ENCODE results near the gene GPS2. TPM values are rescaled to one million over a fixed set of nuclear protein-coding genes. Genes with fewer than 3 reads are reported as not detected.

Gene GPS2
- total and polyA plus RNA-seq, 10 of the 15 experiments (the other 5 are each of a cell fraction or from before 2014, with no cell fraction given), result 10.2 to 96.4 (median 42.5) TPM

DNA sequence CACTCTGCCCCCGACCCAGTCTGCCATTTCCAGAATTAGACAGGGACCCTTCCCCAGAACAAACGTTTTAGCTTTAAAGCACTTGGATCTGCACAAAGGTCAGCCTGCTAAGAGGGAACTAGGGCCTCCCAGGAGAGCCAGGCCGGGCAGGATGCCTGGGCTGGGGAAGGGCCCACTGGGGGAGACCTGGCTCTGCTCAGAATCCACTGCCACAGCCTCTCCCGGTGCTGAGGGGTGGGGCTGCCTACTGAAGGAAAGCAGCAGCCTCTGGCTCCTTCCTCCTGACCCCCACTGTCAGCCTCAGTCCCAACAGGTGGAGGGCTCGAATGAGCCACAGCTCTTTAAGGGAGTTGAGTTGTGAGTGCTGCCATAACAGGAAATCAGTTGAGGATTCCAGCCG lies 22.4 kb downstream of the GPS2 start (continued):
- TF ChIP-seq EP300 (IDR thresholded peaks at IDR 0.05; ENCODE audit: borderline replicate concordance in 1 of 2, control insufficient read depth in 1 of 2, low read depth in 2 of 2, low read length in 2 of 2) (no peak), HCFC1 (IDR thresholded peaks at IDR 0.05; ENCODE audit: low read length) (no peak), GATAD2B (conservative IDR thresholded peaks at IDR 0.05; ENCODE audit: low read depth) (no peak), MEF2A (IDR thresholded peaks at IDR 0.05; ENCODE audit: insufficient read depth, low read depth, low read length) (no peak)
- TF ChIP-seq, protein P1, sequence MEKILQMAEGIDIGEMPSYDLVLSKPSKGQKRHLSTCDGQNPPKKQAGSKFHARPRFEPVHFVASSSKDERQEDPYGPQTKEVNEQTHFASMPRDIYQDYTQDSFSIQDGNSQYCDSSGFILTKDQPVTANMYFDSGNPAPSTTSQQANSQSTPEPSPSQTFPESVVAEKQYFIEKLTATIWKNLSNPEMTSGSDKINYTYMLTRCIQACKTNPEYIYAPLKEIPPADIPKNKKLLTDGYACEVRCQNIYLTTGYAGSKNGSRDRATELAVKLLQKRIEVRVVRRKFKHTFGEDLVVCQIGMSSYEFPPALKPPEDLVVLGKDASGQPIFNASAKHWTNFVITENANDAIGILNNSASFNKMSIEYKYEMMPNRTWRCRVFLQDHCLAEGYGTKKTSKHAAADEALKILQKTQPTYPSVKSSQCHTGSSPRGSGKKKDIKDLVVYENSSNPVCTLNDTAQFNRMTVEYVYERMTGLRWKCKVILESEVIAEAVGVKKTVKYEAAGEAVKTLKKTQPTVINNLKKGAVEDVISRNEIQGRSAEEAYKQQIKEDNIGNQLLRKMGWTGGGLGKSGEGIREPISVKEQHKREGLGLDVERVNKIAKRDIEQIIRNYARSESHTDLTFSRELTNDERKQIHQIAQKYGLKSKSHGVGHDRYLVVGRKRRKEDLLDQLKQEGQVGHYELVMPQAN (conservative IDR thresholded peaks at IDR 0.05), result no peak
- TF ChIP-seq, protein P2, sequence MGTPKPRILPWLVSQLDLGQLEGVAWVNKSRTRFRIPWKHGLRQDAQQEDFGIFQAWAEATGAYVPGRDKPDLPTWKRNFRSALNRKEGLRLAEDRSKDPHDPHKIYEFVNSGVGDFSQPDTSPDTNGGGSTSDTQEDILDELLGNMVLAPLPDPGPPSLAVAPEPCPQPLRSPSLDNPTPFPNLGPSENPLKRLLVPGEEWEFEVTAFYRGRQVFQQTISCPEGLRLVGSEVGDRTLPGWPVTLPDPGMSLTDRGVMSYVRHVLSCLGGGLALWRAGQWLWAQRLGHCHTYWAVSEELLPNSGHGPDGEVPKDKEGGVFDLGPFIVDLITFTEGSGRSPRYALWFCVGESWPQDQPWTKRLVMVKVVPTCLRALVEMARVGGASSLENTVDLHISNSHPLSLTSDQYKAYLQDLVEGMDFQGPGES (IDR thresholded peaks at IDR 0.05), result no peak
- TF ChIP-seq, protein P3, sequence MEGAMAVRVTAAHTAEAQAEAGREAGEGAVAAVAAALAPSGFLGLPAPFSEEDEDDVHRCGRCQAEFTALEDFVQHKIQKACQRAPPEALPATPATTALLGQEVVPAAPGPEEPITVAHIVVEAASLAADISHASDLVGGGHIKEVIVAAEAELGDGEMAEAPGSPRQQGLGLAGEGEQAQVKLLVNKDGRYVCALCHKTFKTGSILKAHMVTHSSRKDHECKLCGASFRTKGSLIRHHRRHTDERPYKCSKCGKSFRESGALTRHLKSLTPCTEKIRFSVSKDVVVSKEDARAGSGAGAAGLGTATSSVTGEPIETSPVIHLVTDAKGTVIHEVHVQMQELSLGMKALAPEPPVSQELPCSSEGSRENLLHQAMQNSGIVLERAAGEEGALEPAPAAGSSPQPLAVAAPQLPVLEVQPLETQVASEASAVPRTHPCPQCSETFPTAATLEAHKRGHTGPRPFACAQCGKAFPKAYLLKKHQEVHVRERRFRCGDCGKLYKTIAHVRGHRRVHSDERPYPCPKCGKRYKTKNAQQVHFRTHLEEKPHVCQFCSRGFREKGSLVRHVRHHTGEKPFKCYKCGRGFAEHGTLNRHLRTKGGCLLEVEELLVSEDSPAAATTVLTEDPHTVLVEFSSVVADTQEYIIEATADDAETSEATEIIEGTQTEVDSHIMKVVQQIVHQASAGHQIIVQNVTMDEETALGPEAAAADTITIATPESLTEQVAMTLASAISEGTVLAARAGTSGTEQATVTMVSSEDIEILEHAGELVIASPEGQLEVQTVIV (IDR thresholded peaks at IDR 0.05; ENCODE audit: borderline replicate concordance, partially characterized antibody), result no peak

Data from GM12878 (cell line).